Measurements from ENCODE around the gene PPP3CA.

The PPP3CA gene

DNA sequence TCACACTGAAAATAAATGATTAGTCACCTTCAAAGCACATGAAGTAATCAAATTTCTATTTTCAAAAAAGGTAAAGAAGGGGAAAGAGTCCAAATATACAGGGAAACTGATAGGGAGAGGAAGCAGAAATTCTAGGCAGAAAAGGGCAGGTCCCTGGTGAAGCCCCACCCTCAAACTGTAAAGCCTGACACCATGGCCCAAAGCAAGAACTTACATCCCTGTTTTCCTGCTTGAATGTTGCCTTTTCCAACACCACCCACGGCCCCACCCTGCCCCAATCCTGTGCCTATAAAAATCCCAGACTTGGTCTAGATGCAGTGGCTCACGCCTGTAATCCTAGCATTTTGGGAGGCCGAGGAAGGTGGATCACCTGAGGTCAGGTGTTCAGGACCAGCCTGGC is 361.8 kb downstream of the PPP3CA start:
- DNase-seq: no peak

DNA sequence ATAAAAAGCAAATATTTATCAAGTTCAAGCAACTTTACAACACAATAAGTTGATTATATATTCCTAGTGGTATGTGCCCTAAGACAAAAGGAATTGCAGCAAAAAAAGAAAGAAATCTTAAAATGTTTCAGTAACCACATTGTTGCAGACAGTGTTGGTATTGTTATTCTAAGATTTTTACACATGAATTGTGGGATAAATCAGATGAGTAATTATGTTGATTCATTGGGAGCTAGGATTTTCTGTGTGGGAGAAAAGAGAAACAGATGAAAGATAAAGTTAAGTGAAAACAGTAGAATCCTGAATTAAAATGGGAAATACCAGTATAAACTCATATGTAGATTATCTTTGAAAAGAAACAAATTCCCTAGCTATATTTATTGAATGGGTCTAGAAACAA is 362.4 kb downstream of the PPP3CA start:
- DNase-seq: no peak

DNA sequence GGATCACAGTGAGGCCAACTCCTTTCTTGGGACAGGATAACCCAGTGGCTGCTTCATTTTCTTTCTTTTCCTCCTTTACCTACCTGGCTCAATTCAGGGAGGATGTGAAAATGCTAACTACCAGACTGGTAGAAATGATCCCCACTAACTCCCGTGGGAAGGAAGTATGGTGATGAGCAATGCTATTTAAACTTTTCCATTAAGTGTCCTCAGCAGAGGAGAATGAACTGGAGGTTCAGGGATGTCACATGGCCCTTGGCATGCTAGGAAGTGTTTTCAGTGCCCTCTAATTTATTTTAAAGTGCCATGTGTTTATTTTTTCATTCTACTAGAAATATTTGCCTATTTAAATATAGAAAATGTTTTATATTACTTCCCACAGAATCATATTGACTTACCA is 363.9 kb downstream of the PPP3CA start:
- no peak for DNase-seq

DNA sequence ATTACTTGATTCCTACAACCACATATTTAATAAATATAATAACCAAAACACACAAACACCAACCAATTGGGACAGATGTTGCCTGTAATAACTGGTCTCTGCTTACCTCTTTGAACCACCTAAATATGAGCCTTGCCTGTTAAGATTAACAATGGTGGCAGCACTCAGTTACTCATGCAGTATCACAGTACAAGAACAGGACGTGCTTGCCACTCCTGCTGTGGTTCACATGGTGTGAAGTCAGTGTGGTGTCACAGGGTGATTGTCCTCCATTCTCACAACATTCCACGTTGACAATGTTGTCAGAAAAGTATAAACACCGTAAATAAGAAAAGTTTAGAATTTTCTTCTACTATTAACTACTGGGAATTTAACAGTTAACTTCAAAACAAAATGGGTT is 365.0 kb downstream of the PPP3CA start:
- DNase-seq: no peak

DNA sequence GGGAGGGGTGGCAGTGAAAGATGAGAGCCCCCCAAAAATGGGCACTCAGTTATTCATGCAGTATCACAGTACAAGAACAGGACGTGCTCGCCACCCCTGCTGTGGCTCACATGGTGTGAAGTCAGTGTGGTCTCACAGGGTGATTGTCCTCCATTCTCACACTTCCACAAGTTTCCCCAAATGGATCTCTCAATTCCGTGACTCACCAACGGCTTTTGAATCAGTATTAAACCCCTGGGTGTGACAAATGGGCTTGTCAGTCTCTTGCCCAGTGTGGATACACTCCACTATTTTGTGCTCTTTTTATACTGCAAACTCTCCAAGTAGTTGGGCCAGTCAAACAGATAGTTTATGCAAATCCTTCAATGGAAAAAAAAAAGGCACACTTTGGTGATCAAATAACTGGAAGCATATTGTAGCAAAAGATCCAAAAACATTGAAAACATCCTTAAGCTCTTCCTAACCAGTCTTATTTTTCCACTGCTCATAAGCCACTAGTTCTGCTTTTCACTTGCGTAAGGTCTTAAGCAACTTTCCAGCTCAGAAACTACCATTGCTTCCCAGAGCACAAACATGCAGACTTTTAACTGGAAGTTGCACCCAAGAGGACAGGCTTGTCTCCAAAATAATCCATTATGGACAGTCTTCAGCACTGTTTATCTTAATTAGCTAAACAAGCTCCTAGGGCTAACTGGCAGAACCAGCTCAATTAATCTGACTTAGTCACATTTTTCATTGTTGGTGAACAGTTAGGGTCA is 365.7 kb downstream of the PPP3CA start:
- DNase-seq: no peak

DNA sequence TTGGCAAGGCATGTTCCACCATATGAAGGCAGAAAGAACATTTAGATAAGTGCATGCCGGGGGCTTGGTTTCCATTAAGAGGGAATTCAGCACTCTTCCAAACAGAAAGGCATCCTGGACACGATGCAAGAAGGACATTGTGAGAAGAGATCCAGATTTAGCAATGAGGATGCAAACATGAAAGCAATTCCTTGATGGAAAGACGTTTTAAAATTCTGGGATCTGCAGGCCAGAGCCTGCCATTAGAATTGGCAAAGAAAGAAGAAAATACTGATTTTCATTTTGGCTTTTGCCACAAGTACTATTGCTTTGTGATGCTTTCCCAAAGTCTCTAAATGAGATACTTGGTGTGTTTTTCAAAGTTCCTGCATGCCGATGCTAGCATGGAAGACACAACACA is 367.6 kb downstream of the PPP3CA start:
- no peak for DNase-seq

DNA sequence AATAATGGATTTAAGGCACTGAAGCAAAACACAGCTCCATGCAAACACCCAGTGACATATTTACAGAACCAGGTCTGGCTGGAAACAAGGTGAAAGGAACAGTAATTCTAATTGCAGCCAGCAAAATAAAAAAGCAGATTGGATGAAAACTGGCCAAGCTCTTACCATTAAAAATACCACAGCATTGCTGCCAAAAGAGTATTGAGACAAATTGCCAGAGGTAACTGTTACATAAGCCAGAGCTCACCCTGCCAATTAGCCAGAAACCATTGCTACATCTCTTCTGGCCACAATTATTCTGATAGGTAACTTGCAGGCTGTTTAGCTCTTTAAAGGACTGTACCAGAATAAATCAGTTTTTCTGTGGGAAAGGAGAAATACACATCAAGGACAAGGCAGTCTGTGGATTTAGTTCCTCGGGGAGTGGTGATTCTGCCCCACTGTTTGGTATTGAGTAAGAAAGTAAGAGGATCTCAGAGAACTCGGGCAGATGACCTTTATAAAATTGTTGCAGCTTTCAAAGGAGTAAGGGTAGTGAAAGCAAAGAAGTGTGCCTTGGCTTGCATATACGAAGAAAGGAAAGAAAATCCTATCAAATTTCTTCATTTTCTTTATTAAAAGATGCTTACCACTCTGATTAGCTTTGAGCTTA is 369.5 kb downstream of the PPP3CA start:
- DNase-seq: no peak

DNA sequence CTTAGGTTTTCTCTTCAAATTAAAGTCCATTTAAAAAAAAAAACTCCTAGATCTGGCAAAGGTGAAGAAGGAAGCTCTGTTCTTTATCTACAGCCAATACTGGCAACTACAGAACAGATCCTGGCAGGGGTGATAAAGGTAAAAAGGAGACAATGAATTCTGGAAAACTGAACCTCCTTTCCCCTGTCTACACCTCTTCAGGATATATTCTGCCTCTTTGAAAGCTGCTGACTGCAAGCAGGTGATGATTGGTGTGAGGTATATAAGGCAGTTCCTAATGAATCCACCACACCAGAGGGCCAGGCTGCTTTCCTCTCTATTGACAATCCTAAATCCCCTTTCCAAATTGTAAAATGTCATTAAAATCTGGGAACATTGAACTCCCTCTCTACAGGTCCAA is 370.1 kb downstream of the PPP3CA start:
- DNase-seq: no peak
